GM18508 (cell line): ENCODE data around the gene ZNF397.
"Not testable (repeated sequence)": the region's sequence is repeated elsewhere in the genome, so short reads cannot be mapped to it uniquely, and the experiment has no call there.

Source experiments
- ATAC-seq: cut with Tn5 transposase; IDR thresholded peaks from one replicate; pipeline ENCODE4 v1.9.1; 2021; ENCODE audit warnings: moderate number of reproducible peaks; ENCODE audit not compliant: insufficient read depth, unreplicated experiment

The ZNF397 gene

DNA sequence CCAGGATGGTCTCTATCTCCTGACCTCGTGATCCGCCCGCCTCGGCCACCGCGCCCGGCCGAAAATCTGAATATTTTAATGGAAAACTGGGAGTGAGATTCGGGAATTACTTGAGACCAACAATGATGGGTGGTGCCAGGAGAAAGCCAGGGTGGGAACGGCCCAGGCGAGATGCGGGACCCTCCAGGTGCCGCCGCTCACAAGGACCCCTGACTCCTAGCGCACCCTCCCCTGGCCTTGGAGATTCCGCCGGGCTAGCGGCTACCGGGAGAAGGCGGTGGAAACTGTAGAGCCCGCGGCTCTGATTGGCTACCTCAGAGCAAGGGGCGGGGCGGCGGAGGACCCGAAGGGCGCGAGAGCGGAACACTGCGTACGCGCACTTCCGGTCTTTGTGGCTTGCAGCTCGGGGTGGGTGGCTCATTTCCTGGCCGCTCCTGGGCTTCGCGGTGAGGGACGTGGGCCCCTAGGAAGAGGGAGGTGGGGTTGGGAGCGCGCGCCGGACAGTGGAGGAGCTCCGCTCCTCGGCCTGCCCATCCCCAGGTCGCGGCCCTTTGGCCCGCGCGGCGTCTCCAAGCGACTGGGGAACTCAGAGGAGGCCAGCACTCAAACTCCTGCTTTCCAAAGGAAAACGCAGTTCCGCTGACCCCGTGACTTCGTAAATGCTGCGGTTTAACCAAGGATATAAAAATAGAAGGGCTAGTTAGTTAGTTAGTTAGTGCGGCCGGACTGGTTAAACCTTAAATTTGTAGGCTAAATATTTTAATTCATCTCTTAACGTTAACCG is at the start of gene ZNF397:
Gene ZNF397 (plus strand): TSS at position 371 of the 784 bp plus-strand sequence. CDS start 1,437 bp downstream, outside the sequence.
- ATAC-seq: peak; percentile 89

DNA sequence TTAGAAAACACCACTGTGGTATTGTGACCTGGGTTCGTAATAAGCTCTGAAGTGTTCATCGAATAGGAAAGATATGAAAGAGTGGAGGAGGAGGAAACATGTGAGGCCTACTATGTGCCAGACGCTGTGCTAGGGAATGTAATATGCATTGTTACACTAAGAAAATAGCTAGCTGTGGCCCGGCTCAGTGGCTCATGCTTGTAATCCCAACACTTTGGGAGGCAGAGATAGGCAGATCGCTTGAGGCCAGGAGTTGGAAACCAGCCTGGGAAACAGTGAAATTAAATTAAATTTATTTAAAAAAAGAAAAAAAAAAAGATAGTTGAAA is 49.2 kb upstream of the ZNF397 start:
- ATAC-seq: no peak

DNA sequence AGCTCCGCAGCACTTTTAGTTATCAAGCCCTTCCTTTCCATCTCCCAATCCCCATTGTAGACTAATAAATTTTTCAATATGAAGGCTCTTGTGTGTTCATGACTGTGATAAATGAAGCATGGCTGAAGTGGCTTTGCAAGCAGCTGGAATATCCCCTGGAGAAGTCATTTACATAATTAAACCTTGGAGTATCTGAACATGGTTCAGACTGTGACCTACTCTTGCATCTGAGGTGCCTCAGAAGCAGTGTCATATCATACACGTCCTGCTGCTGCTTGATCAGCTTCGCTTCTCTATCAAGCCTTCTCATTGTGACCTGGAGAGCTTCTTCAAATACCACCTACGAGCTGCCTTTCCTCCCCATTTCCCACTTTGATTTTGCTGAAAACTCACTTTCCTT is 48.4 kb upstream of the ZNF397 start:
- ATAC-seq: no peak

DNA sequence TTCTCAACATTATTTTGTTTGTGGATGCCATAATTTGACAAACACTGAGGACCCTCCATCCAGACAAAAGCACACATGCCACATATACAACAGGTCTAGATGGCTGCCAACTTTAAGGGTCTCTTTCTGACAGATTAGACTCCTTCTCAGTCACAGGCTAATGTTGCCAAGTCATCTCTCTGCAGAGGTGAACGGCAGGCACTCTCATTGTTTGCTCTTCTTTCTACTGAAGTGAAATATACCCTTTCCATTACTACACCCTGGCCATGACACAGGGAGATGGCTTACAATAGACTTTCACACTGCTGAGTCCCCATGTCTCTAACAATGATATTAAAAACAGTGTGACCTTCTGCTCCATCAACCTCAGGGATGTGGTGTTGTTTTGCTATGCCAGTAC is 47.5 kb upstream of the ZNF397 start:
- ATAC-seq: no peak

DNA sequence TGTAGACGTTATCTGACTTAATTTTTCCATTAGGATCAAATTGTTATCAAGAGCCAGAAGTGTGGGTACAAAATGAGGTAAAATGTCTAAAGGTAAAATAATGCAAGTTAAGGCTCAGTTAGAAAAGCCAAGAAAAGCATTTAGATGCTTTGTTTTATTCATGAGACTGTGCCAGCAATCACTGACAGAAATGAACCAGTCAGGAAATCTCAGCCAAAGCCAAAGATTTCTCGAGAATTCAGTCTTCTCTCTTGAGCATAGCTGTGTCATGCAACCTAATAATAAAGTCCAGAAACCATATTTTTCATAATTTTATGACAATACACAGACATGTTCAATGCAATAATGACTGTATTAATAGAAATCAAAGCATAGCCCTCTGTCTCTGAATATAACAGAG is 43.5 kb upstream of the ZNF397 start:
- ATAC-seq: no peak

DNA sequence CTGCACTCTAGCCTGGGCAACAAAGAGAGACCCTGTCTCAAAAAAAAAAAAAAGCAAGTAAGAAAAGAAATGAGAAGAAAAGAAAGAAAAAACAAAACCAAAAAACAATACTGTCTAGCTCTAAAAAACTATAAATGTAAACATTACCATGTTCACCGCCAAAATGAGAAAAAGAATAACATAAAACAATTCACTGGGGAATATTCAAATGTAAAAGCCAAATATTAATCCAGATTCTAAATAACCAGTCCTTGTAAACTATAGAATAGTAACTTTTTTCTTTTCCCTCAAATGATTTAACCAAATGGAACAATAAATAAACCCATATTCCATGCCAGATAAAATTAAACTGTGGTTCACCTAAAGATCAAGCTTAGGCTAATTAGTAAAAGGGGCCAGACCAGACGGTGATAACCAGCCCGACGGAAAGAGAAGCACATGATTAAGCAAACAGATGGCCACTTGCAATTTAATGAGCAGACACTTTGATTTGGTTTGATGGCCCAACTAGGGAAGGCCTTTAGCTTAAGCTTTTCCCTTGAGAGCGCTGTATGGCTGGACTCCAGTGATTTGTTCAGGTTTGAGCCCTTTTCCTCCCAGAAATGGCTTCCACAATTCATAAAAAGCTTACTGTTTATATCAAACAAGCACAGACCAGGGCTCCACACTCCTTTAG is 39.4 kb upstream of the ZNF397 start:
- ATAC-seq: no peak

DNA sequence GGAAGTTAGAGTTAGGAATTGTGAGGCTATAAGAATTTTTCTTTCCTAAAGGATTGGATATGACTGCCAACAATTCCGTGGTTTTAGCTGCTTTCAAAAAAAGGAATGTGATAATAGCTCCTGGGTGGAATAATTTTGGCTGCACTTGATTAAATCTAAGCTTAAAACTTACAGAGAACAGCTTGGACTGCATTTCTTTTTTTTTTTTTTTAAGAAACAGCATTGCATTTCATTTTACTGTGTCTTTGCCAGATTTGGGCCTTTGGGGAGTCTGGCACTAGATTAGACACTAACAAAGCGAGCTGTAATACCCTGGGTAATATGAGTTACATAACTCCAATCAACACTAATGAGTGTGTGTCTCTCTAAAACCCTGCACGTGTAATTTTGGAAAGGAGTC is 37.8 kb upstream of the ZNF397 start:
- no peak for ATAC-seq

DNA sequence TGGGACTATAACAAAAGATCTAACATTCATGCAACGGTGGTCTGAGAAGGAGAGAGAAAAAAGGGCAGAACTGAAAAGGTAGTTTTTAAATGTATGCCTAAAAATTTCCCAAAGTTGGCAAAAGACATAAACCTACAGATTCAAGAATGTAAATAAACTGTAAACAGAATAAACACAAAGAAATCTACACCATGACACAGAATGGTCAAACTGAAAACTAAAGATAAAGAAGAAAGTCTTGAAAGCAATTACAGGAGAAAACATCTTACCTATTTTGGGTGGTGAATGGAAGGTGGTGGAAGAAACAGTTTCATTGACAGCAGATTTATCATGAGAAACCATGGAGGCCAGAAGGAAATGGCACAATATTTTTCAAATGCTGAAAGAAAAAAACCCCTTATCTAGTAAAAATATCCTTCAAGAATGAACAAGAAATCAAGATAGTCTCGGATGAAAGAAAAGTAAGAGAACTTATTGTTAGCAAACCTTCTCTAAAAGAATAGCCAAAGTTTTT is 35.6 kb upstream of the ZNF397 start:
- no peak for ATAC-seq

DNA sequence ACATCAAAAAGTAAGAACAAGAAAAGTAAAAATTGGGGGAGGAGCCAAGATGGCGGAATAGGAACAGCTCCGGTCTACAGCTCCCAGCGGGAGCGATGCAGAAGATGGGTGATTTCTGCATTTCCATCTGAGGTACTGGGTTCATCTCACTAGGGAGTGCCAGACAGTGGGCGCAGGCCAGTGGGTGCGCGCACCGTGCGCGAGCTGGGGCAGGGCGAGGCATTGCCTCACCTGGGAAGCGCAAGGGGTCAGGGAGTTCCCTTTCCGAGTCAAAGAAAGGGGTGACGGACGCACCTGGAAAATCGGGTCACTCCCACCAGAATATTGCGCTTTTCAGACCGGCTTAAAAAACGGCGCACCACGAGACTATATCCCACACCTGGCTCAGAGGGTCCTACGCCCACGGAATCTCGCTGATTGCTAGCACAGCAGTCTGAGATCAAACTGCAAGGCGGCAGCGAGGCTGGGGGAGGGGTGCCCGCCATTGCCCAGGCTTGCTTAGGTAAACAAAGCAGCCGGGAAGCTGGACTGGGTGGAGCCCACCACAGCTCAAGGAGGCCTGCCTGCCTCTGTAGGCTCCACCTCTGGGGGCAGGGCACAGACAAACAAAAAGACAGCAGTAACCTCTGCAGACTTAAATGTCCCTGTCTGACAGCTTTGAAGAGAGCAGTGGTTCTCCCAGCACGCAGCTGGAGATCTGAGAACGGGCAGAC is 34.9 kb upstream of the ZNF397 start:
- ATAC-seq: not testable (repeated sequence)

DNA sequence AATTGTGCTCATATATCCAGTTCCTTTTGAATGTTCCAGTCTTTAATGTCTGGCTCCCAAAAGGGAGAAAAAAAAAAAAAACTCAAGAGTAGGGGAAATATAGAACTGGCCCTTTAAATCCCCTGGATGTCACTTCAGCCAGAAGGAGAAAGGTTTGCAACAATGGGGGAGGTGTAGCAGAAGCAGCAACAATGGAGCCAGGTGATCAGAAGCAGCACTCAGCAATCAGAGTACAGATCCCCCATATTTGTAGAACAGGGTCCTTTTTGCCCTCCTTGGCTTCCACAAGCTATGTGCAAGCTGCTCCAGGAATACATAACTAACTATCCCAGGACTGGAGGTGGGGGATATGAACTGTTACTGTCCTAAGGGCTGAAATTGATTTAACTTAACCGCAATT is 25.8 kb upstream of the ZNF397 start:
- ATAC-seq: no peak

DNA sequence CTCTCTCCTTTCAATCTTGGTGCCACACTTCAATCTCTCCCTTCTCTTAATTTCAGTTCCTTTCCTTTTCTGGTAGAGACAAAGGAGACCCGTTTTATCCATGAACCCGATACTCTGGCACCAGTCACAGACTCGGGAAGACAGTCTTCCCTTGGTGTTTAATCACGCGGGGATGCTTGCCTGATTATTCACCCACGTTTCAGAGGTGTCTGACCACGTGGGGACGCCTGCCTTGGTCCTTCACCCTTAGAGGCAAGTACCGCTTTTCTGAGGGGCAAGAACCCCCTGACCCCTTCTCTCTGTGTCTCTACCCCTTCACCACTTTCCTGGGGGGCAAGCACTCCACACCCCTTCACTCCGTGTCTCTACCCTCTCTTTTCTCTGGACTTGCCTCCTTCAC is 24.2 kb upstream of the ZNF397 start:
- not testable (repeated sequence) for ATAC-seq

DNA sequence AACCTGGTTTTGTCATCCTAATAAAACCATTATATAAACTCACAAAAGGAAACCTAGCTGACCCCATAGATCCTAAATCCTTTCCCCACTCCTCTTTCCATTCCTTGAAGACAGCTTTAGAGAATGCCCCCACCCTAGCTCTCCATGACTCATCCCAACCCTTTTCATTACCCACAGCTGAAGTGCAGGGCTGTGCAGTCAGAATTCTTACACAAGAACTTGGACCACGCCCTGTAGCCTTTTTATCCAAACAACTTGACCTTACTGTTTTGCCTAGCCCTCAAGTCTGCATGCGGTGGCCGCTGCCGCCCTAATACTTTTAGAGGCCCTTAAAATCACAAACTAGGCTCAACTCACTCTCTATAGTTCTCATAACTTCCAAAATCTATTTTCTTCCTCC is 21.5 kb upstream of the ZNF397 start:
- ATAC-seq: not testable (repeated sequence)

DNA sequence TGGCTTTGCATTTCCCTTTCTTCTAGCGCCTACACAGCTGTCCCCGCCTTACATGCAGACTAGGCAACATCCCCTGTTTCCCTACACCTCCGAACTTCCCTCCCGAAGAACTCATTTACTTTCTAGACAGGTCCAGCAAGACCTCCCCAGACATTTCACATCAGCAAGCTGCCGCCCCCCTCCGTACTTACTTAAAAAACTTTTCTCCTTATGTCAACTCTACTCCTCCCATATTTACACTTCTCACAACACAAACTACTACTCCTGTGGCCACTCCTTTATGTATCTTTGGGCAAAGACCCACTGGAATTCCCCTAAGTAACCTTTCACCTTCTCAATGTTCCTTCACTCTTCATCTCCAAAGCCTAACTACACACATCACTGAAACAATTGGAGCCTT is 20.4 kb upstream of the ZNF397 start:
- no peak for ATAC-seq

DNA sequence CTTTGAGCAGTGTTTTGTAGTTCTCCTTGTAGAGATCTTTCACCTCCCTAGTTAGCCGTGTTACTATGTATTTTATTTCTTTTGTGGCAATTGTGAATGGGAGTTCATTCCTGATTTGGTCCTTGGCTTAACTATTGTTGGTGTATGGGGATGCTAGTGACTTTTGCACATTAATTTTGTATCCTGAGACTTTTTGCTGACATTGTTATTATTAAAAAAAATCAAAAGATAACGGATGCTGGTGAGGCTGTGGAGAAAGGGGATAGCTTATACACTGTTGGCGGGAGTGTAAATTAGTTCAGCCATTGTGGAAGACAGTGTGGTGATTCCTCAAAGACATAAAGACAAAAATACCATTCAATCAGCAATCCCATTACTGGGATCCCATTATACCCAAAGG is 17.0 kb upstream of the ZNF397 start:
- no peak for ATAC-seq

DNA sequence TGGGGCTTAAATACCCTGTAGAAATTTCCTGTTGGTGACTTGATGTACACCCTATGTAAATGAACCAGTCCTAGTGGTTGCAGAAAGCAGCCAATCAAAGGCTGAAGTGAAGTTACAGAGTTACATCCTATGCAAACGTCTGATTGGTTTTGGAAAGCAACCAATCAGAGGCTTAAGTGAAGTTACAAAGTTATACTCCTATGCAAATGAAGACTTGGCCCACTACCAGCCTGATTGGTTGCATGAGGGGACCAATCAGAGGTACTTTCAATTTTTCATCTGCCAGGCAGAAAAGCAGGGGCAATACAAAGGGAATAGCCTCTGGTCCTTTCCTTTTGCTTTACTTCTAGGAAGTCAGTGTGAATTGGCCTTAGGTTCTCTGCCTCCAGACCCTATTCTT is 13.6 kb upstream of the ZNF397 start:
- no peak for ATAC-seq

DNA sequence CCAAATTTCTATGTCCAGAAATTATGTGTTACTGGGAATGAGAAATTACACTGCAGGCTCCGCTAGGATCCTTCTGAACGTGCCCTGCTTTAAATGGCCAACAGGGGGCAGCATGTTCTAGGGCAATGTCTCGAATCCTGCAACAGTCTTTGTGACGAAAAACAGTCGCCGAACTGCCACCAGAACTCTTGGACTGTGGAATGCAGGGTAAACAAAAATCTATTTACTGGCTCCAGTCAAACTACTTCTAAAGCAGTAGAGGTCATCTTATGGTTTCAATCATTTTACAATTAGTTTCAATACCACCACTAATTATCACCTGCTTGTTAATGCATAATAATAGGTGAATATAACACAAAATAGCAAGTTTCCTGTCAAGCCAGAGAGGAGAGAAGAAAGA is 9.8 kb upstream of the ZNF397 start:
- ATAC-seq: no peak

DNA sequence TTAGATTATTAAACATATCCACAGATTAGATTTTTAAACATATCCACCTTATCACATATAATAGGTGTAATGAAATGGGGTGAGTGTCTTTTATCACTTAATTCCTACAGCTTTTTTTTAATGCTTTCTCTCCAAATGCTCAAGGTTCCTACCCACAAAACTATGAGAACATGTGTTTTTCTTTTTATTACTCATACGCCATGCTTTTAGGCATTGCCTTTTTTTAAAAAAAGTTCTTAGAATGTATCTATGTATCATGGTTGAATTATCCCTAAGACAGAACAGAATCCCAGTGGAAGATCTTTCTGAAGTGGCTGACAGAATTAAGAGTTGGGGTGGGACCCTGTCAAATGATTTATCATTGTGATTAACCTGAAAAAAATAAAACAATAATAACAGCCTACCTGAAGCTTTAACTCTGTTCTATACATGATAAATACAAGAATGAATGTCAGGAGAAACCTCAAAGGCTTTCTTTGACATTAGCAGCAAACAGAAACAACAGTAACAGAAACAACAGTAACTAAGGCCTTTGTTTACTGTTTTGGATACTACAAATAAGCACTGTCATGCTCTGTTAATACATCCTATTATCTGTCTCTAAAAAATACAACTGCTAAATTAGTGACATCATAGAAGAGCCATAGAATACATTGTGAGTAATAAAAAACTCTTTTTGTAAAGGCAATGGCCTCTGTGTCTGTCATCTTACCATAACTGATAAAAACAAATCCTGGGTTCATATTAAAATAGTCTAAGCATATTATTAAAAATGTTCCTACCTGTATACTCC is 4.1 kb upstream of the ZNF397 start:
- no peak for ATAC-seq

DNA sequence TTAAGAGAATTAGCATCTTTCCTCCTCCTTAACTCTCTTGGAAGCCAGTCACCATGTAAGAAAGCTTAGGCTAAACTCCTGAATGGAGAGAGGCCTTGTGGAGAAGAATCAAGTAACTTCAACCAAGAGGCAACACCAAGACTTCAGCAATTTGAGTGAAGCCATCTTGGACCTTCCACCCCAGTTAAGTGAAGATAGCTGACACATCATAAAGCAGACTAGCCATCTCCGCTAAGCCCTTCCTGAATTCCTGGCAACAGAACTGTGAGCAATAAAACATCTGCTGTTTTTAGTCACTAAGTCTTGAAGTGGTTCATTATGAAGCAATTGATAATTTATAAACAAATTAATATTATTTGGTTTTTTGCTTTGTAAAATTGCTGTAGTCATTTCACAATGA is 1.5 kb upstream of the ZNF397 start:
- no peak for ATAC-seq

DNA sequence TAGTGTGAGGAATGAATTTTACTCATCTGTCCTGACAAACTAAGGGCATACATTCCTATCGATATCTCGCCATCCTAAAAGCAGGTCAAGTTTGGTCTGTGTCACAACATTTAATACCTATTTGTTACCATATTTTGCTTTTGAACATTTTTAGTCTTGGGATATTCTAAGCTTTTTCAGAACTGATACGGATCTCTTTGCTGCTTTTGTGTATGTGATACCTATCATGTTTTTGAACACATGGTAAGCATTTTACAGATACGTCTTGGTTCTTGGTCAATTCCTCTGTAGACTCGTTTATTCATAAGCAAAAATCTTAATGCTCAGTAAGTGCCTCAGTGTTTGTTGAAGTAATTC is 592 bp downstream of the ZNF397 start:
- ATAC-seq: no peak

DNA sequence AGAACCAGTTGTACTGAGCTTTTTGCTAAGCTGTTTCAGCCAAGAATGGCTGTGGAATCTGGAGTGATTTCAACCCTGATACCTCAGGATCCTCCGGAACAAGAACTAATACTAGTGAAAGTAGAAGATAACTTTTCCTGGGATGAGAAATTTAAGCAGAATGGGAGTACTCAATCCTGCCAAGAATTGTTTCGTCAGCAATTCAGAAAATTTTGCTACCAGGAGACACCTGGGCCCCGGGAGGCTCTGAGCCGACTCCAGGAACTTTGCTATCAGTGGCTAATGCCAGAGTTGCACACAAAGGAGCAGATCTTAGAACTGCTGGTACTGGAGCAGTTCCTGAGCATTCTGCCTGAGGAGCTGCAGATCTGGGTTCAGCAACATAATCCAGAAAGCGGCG is 1.6 kb downstream of the ZNF397 start:
- ATAC-seq: no peak

DNA sequence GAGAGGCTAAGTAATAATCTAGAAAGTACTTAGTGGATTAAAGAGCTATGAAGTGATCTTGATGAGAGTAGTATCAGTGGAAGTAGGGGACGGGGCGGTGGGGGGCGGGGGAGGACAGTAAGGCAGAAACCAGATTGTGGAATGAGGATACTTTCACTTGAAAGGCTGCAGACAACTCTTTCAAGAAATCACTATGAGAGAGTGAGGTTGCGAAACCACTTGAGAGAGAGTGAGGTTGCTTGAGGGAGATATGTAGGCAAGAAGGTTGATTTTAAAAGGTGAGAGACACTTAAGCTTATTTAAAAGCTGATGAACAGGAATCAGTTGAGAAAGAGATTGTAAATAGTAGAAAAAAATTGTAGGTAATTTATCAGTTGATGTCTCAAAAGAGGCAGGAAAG is 3.8 kb downstream of the ZNF397 start:
- no peak for ATAC-seq
